ENCODE data around the gene TTF2.
"Not testable (repeated sequence)": the region's sequence is repeated elsewhere in the genome, so short reads cannot be mapped to it uniquely, and the experiment has no call there.

The TTF2 gene

DNA sequence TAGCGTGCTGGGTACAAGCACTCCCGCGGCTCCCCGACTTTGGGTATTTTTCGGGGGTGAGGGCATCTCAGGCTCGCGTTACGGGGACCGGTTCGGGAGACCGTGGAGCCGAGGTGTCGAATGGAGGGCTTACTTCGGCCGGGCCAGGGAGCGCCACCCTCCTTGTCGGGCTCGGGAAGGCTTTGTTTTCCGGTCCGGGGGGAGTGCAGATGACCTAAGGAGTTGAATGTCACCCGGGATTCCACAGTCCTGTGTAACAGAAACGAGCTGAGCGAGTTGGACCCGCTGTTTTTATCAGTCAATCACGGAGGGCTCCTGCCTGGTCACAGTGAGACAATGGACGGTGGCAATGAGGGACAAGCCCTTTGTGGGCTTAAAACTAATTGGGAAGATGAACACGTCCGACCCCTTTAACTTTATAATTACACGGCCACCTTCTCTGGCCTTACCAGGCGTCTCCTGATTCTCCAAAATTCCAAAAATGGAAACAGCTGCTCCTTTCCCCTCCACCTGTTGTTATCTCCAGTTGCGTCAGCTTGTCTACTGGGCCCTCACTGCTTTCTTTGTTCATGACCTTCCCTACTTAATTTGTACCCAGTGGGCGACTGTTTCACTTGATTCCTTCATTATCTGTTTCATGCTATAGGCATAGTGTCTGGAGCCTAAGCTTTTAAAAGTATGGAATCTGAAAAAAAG, 62.4 kb downstream of the TTF2 start:
- no peak for DNase-seq

DNA sequence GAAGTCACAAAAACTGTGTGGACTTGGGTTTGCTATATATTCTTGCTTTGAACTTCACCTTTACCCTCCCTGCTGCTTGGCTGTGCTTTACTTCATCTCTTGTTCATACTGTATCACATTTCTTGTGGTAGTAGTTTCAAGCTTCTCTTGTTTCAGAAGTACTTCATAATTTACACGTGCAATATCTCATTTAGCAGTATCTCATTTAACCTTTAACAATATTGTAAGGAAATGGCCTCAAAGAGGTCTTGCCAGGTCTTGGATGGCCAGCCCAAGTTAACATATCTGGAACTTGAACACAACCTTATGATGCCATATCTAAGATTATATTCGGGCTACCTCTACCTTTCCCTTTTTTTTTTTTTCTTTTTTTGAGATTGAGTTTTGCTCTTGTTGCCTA, 63.1 kb downstream of the TTF2 start:
- no peak for DNase-seq

DNA sequence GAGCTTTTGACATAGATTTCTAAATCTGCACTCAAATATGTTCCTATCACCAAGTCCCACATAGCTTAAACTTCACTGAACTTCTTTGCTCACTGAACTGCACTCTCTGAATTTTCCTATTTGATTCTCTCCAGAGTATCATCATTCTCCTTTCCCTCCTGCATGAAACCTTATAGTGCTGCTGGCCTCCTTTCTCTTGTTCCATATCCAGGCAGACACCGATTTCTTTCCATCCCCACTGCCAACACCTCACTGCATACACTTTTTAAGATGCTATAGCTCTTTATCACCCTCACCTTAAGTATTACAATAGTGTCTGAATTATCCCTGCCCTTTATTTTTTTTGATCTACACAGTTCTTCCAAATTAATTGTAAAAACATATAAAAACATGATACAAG, 64.5 kb downstream of the TTF2 start:
- DNase-seq = no peak

DNA sequence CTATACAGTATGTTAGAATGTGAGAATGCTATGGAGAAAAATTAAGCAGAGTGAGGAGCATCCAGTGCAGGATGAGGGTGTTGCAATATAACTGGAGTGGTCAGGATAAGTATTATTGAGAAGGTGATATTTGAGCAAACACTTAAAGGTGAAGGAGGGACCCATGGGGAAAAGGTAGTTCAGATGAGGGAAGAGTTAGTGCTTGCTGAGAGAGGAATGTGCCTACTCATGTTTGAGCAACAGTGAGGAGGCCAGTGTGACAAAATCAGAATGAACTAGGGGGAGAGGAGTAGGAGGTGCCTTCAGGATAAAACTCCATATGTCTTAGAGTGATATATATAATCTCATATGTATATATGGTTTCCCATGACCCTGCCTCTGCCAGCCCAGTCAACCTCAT, 67.7 kb downstream of the TTF2 start:
- no peak for DNase-seq

DNA sequence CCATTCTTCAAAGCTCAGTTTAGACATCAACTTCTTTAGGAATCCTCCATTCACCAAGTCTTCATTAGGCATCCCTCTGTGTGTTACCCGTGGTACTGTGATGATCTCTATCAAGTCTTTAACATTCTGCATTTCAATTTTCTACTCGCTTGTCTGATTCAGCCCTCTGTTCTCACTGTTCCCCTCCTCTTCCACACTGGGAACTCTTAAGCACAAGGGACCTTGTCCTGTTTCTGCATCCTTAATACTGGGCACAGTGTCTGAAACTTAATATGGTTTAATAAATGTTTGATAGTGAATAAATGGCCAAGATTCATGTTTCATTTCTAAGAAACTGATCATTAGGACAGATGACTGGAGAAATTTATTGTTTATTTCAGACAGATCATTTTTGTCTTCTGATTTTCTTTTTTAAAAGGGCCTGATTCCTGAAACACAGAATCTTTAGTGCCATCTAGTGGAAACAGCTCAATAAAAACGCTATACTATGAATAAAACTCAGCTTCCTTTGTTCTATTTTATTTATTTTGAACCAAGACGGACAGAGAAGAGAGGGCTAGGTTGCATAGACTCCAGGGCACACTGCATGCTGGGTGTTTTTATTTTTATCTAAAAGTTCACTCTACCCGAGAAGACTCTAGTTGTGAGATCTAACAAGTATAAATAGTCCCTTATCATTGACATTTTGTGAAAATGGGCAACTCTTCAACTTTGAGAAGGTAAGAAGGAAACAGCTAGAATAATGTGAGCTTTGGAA, 68.4 kb downstream of the TTF2 start:
- DNase-seq = no peak

DNA sequence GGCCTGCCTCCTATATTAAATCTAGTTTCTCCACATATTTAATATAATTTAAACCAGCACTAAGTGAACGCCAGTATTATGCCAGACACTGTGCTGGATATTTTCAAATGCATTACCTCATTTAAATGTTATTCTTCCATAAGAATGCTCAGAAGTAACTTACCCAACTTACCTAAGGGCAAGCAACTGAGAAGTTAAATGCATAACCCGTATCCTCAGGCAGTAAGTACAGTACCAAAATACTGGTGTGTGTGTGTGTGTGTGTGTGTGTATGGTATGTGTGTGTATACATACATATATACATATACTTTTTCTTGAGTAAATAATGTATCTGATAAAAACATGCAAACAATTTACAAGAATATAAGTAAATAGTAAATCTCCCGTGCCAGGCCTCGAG, 70.4 kb downstream of the TTF2 start:
- no peak for DNase-seq

DNA sequence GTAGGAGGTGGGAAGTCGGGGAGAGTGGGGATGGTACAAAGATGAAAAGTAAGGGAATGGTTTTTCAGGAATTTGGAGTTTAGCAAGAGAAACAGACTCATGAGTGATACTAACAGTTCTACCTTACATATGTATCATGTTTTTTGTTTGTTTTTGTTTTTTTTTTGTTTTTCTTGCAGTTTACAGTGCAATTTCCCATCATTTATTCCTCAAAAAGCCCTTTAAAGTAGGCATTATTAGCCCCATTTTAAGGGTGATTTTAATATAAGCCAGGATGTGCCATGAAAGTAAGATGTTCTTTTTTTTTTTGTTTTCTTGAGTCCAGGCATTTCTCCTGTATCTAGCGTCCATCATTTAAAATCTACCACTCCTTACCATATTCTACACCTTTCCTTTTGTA, 75.2 kb downstream of the TTF2 start:
- no peak for DNase-seq

DNA sequence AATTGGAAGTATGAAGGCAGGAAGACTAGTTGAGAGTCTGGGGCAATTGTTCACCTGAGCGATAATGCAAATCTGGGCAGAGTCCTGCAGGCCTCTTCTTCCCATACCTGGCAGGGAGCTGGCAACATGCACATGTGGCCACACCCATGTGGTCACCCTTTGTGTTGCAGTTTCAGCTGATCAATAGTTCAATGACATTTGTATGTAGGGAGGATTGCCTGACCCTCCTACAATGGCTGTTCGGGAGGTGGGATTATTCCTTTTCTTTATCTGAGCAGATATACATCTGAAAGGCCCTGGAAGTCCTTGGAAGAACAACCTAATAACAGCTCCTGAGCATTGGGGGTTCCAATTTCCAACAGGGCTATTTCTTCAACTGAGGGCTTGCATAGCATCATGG, 76.6 kb downstream of the TTF2 start:
- no peak for DNase-seq

DNA sequence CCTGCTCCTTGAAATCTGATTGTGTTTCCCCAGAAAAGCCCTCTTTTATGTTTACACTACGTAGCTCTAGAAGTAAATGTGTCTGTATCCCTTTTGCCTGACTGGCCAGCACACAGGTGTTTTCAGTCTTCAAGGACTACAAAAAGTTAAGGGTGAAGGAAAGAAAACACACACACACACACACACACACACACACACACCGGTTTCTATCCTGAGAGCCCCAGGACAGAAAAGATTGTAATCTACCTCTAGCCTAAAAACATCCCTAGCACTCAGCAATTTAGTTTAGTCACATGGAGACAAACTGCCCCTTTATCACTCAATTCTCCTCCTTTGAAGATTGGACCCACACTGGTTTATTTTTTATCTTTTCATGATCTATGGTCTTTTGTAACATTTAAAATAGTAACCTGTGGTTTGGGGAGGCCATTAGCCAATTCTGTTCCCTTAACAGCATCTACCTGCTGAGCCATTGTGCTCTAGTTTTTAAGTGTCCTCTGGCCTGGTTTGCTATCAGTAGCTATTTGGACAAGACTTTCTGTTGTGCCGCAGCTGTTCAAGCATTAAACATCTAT, 77.2 kb downstream of the TTF2 start:
- DNase-seq = no peak

DNA sequence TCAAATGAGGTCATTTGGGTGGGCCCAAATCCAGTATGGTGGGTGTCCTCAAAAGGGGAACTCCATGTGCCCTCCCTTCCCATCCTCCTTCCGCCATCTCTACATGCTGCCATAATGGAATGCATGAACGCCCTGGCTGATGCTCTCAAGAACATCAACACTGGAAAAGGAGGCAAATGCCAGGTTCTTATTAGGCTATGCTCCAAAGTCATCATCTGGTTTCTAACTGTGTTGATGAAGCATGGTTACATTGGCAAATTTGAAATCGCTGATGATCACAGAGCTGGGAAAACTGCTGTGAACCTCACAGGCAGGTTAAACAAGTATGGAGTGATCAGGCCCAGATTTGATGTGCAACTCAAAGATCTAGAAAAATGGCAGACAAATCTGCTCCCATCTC, 78.0 kb downstream of the TTF2 start:
- no peak for DNase-seq

DNA sequence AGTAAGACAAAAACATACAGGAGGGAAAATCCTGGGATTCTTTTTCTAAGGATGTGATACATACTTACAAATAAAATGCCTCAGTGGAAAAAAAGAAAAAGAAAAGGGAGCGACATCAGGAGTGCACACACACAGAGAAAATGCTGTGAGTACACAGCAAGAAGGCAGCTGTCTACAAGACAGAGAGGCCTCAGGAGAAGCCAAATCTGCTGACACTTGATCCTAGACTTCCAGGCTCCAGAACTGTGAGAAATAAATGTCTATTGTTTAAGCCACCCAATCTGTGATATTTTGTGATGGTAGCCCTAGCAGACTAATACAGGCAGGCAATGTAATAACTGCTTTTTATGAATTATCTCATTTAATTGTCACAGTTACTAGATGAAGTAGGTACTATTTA, 78.4 kb downstream of the TTF2 start:
- DNase-seq = no peak

DNA sequence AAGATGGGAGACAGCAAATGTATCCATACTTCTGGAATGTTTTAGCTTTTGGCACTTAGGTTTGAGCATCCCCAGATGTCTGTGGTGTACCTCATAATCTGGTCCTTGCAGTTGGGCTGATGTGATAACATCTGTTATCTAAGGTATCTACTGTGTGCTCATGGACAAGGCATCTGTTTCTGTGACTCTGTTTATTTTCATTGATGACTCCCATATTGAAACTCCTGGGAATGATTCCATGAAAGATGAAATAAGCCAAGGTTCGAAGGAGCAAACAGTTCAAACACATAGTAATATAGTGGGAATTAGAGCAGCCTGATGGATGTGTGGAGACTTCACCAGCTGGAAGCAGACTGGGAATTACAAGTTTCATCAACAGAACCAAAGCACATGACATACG, 82.1 kb downstream of the TTF2 start:
- DNase-seq = no peak

DNA sequence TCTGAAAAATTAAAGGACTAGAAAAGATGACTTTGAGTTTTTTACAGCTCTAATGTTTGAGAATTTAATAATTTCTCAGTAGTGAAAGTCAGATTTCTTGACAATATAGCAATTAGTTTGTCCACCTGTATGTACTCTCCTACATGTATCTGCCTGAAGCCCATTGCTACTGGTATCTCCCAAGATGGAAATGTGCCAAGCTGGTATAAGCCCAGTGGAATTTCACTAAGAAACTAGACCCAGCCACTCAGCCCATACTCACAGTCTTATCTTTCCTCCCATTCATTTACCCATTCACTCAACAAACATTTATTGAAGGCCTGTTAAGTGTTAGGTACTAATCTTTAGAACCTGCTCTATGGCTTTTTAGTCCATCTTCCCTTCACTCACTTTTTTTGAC, 83.0 kb downstream of the TTF2 start:
- DNase-seq = no peak

DNA sequence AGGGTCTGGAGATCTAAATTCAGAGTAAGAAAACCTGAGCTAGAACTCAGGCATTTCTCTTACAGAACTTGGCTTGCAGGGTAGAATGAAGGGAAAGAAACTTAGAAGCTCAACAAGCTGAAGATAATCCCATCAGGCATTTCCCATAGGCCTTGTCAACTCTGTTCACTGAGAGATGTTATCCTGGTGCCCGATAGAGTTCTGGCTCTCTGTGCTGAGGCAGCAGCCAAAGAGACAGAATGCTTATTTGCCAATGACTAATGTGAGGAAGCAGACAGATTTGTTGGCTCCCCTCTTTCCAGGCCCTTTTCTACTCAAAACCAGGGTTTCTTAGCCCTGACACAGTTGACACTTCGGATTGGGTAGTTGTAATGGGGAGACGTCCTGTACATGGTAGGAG, 83.7 kb downstream of the TTF2 start:
- DNase-seq = no peak

DNA sequence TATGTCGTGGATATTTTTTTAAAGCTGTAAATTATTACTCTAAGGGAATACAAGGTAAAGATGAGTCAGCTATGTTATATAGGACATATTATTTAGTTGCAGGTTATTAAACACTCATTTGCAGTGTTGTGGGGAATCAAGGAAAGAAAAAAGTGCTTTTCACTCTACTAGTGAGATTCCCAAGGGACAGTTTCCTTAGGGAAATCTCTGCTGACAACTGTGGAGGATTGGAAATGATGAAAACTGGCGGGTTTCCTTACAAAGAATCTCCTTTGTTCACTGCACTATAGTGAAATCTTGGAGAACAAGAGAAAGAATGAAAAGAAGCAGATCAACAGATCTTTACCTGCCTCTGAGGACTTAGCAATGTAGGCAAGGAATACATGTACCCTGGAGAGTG, 85.9 kb downstream of the TTF2 start:
- no peak for DNase-seq

DNA sequence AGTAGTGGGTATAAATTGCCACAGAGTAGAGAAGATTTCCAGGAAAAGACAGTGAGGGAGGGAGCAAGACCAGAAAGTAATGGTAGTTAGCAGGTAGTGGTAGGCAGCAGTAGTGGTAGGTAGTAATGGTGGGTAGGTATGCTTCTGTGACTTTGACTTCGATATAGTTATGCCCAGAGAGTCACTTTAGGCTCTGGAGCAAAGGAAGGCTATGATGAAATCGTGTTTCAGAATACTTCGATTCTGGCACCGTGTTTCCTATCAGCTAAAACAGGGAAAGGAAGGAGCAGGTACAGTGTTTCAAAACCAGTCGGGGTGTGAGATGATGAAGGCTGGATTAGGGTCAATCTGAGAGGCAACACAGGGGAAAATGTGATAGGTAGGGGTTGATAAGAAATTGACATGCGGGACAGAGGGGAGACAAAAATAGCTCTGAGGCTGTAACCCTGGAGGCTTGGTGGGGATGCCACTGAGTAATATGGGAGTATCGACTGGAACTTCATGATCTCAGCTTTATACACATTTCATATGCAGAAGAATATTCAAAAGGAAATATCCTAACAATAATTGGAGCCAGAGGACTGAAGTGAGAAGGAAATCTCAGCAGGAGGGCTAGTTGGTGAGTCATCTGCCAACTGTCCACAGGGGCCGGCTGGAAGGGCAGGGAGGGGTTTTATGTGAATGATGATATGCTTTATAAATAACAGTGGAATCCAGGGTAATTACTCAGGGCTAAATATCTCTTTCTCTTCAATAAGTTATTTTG, 86.6 kb downstream of the TTF2 start:
- DNase-seq = no peak

DNA sequence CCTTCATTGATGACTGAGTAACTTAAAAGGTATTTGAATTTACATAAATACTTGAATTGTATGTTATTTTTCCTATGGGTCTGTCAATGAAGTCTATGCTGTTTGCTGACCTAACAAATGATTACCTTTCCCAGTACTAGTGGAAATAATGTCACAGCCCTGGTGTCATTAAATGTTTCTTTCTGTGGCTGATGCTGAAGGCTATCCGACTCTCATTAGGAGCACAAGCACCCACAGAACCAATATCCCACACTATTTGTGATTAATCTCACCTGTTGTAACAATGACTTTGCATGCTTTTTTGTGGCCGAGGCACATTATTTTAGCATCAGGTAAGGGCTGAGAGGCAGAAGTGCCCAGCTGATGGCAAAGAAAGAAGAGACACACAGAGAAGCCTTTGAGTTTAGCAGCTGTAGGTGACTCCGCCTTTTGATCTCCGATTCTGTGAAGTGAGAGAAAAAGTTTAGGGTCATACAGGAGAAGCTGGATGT, 87.3 kb downstream of the TTF2 start:
- DNase-seq = no peak

DNA sequence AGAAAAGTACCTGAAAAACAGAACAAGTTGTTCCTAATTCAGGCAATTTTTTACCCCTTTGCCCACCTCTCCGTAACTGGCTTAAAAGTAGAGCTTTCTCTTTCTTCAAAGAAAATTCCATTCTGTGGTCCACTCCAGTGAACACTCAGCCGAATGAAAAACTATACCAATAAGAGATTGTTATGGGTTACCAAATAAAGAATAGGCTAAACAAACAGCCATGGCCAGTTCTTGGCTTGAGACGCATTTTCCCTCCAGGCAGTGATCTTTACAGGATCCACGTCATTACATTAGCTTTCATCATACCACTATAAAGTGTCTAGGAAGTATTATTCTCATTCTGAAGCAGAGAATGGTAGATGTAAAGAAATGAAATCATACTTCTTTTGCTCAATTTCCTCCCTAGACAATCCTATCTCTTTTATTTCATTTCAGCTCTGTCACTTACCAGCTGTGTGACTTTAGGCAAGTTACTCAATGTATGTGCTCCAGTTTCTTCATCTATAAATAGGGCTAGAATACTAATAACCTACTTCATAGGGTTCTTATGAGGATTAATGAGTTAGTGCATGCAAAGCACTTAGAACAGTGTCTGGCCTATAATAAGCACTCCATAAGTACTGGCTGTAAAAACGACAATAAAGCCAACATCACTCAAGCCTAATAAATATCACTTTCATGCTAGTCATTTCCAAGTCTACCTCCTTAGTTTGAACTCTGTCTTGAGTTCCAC, 87.9 kb downstream of the TTF2 start:
- no peak for DNase-seq

DNA sequence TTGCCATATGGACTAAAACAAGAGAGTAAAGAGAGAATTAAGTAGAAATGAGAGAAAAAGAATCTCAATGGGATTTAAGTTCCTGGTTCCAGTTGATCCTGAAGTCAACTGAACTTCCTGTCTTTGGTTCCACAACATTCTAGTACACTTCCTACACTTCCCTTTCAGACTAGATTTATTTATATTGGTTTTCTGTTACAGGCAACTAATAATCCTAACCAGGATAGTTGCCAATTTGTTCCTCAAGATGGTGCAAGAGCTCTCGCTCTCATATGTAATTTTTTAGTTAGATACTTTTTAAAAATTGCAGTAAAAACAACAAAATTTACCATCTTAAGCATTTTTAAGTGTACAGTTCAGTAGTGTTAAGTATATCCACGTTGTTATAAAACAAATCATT, 90.2 kb downstream of the TTF2 start:
- no peak for DNase-seq

DNA sequence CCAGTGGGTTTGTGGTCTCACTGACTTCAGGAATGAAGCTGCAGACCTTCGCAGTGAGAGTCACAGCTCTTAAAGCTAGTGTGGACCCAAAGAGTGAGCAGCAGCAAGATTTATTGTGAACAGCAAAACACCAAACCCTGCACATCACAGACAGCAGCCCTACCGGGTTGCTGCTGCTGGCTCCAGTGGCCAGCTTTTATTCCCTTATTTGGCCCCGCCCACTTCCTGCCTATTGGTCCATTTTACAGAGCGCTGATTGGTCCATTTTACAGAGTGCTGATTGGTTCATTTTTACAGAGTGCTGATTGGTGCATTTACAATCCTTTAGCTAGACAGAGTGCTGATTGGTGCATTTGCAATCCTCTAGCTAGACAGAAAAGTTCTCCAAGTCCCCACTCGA, 91.2 kb downstream of the TTF2 start:
- not testable (repeated sequence) for DNase-seq
